GM12864 (cell line): Measurements from ENCODE around the gene FLT4.

ENCODE experiments used
- DNase-seq: peaks from one replicate; pipeline ENCODE4 v3.0.0-alpha.2; 2011; ENCODE audit warnings: low read depth
- H3K4me3 ChIP-seq: 2 replicates; pipeline ENCODE4 v1.5.1; 2011; ENCODE audit warnings: mild to moderate bottlenecking, low read depth, low read length, control low read depth
- CTCF ChIP-seq: IDR thresholded peaks from 2 replicates; pipeline ENCODE4 v1.5.1; 2011; ENCODE audit warnings: low read depth, mild to moderate bottlenecking, moderate library complexity, low read length, control low read depth, inconsistent platforms; ENCODE audit errors: missing control alignments

Gene FLT4

GRCh38 chr5:180649297-180650039, at the start of gene FLT4:
Gene FLT4, minus strand, starts transcription at chr5:180649600. Its CDS starts 55 bp downstream, at chr5:180649545.
- no peak for DNase-seq
- no peak for TF ChIP-seq CTCF
- peak within 1 kb of the TSS; percentile 32 for H3K4me3 ChIP-seq

- no peak overlapping the region for H3K4me3 ChIP-seq
- no peak for TF ChIP-seq CTCF
- DNase-seq: no peak
These were observed 49.6 kb upstream of the FLT4 start for GRCh38 chr5:180699042-180699441.

- no peak for TF ChIP-seq CTCF
- no peak overlapping the region for H3K4me3 ChIP-seq
- no peak for DNase-seq
These were observed 46.7 kb upstream of the FLT4 start for GRCh38 chr5:180696116-180696515.

- DNase-seq: no peak
- no peak for TF ChIP-seq CTCF
- no peak overlapping the region for H3K4me3 ChIP-seq
These were observed 43.0 kb upstream of the FLT4 start for GRCh38 chr5:180692429-180692828.

- DNase-seq: no peak
- TF ChIP-seq CTCF: no peak
- H3K4me3 ChIP-seq: no peak overlapping the region
These were observed 41.6 kb upstream of the FLT4 start for GRCh38 chr5:180691046-180691445.

GRCh38 chr5:180690562-180690961, 41.2 kb upstream of the FLT4 start:
- H3K4me3 ChIP-seq: no peak overlapping the region
- DNase-seq: no peak
- TF ChIP-seq CTCF: no peak

- DNase-seq: no peak
- no peak for TF ChIP-seq CTCF
- H3K4me3 ChIP-seq: no peak overlapping the region
These were observed 40.4 kb upstream of the FLT4 start for GRCh38 chr5:180689775-180690174.
